H1 (cell line): ENCODE results near the gene CTBP2. TPM values are rescaled to one million over a fixed set of nuclear protein-coding genes. Genes with fewer than 3 reads are reported as not detected.
A peak's percentile ranks its signal among the peaks of the same experiment; 100 is the strongest.

Experiments used
- CTCF ChIA-PET: fragments of 300-600 bp; sonication (Branson Sonifier 250); formaldehyde crosslinking; loops from one replicate; lab custom pipeline; 2021; ENCODE audit not compliant: partially characterized antibody; lab: Charles Lee
- POLR2A ChIA-PET: fragments of 300-600 bp; sonication (Branson Sonifier 250); formaldehyde crosslinking; loops from one replicate; lab custom pipeline; 2021; ENCODE audit warnings: inconsistent platforms; ENCODE audit not compliant: partially characterized antibody; lab: Charles Lee
- DNase-seq, 2 experiments: peaks; one replicate each; pipeline versions ENCODE4 v3.0.0 to v3.0.0-alpha.2; 2010 to 2022; ENCODE audit warnings: low spot score in 2 of 2, low read depth in 1 of 2, mixed read lengths in 1 of 2
- FAIRE-seq: peaks from 2 replicates; lab custom pipeline; 2011; peaks lifted over from hg19 to GRCh38; lab: Jason Lieb, UNC
- H2AFZ ChIP-seq: 2 replicates; pipeline ENCODE4 v1.8.1; 2012; ENCODE audit warnings: low read length, inconsistent platforms
- H2AK5ac ChIP-seq: 2 replicates; pipeline ENCODE4 v1.6.1; 2013; ENCODE audit warnings: low read depth, low read length
- H2BK120ac ChIP-seq: replicated peaks from 2 replicates; pipeline ENCODE3; 2013; ENCODE audit warnings: low read depth, low read length, inconsistent platforms
- H2BK12ac ChIP-seq: 2 replicates; pipeline ENCODE4 v1.6.1; 2013; ENCODE audit warnings: low read depth, low read length
- H2BK15ac ChIP-seq: 2 replicates; pipeline ENCODE4 v1.6.1; 2013; ENCODE audit warnings: low read length
- H2BK20ac ChIP-seq: 2 replicates; pipeline ENCODE4 v1.6.1; 2013; ENCODE audit warnings: low read length
- H2BK5ac ChIP-seq: 2 replicates; pipeline ENCODE4 v1.6.1; 2013; ENCODE audit warnings: low read depth, low read length
- H3K14ac ChIP-seq: 2 replicates; pipeline ENCODE4 v1.6.1; 2013; ENCODE audit warnings: inconsistent platforms; ENCODE audit not compliant: insufficient read length
- H3K18ac ChIP-seq: 2 replicates; pipeline ENCODE4 v1.6.1; 2013; ENCODE audit warnings: low read length; ENCODE audit errors: extremely low read depth
- H3K23ac ChIP-seq: 2 replicates; pipeline ENCODE4 v1.6.1; 2013; ENCODE audit warnings: inconsistent platforms; ENCODE audit not compliant: insufficient read length
- H3K23me2 ChIP-seq: 2 replicates; pipeline ENCODE4 v1.6.1; 2013; ENCODE audit warnings: low read depth, low read length
- H3K27ac ChIP-seq: 2 replicates; pipeline ENCODE4 v1.6.1; 2011; ENCODE audit warnings: low read depth, low read length, inconsistent platforms
- H3K27me3 ChIP-seq, 4 experiments: replicated peaks in 1 of 4; 1 replicate in 1 of 4; 2 replicates in 3 of 4; pipeline versions ENCODE4 v1.6.1 to v1.8.1; 2011 to 2013; ENCODE audit warnings: low read length in 3 of 4, mild to moderate bottlenecking in 3 of 4, inconsistent platforms in 2 of 4, mixed read lengths in 2 of 4, moderate library complexity in 1 of 4; ENCODE audit not compliant: control insufficient read depth in 3 of 4, insufficient read depth in 3 of 4; ENCODE audit errors: extremely low read depth in 1 of 4
- H3K36me3 ChIP-seq, 4 experiments: 2 replicates each; pipeline versions ENCODE4 v1.6.1 to v1.8.1; 2011 to 2013; ENCODE audit warnings: mild to moderate bottlenecking in 4 of 4, low read length in 3 of 4, moderate library complexity in 2 of 4, control low read depth in 1 of 4, inconsistent platforms in 1 of 4; ENCODE audit not compliant: insufficient read depth in 4 of 4, control insufficient read depth in 2 of 4
- H3K4ac ChIP-seq: replicated peaks from 2 replicates; pipeline ENCODE3; 2013; ENCODE audit warnings: low read length, low read depth, mixed read lengths, inconsistent platforms; ENCODE audit not compliant: insufficient read length
- H3K4me1 ChIP-seq, 4 experiments: replicated peaks in 1 of 4; 1 replicate in 1 of 4; 2 replicates in 3 of 4; pipeline versions ENCODE4 v1.6.1 to v1.8.1; 2011 to 2013; ENCODE audit warnings: low read length in 3 of 4, inconsistent platforms in 2 of 4, mixed read lengths in 1 of 4; ENCODE audit not compliant: insufficient read depth in 4 of 4, control insufficient read depth in 3 of 4
- H3K4me2 ChIP-seq, 2 experiments: 2 replicates each; pipeline versions ENCODE4 v1.6.1 to v1.8.1; 2011 to 2013; ENCODE audit warnings: low read depth in 2 of 2, low read length in 2 of 2, control low read depth in 1 of 2, inconsistent platforms in 1 of 2, mild to moderate bottlenecking in 1 of 2; ENCODE audit not compliant: insufficient read depth in 1 of 2
- H3K4me3 ChIP-seq, 4 experiments: fragments of 200-600, 300-600 bp in 1 of 4; sonication (generic), shearing (Covaris generic), sonication (Bioruptor Twin) in 1 of 4; 2 replicates each; pipeline versions ENCODE4 v1.5.1 to v1.8.1; 2011 to 2016; ENCODE audit warnings: low read length in 4 of 4, low read depth in 3 of 4, control low read depth in 2 of 4, inconsistent platforms in 2 of 4, mild to moderate bottlenecking in 2 of 4, mixed read lengths in 1 of 4, moderate library complexity in 1 of 4; ENCODE audit not compliant: insufficient read depth in 2 of 4; ENCODE audit errors: extremely low read depth in 1 of 4
- H3K56ac ChIP-seq: replicated peaks from 2 replicates; pipeline ENCODE3; 2013; ENCODE audit warnings: low read depth, mild to moderate bottlenecking, mixed read lengths, low read length, inconsistent platforms; ENCODE audit not compliant: insufficient read length
- H3K79me1 ChIP-seq: 2 replicates; pipeline ENCODE4 v1.6.1; 2013; ENCODE audit warnings: low read depth, low read length, control low read depth
- H3K79me2 ChIP-seq, 2 experiments: 2 replicates each; pipeline versions ENCODE4 v1.6.1 to v1.8.1; 2012 to 2013; ENCODE audit warnings: low read length in 2 of 2, mild to moderate bottlenecking in 2 of 2, inconsistent platforms in 1 of 2; ENCODE audit not compliant: insufficient read depth in 2 of 2, control insufficient read depth in 1 of 2
- H3K9ac ChIP-seq, 4 experiments: replicated peaks in 1 of 4; 1 replicate in 1 of 4; 2 replicates in 3 of 4; pipeline versions ENCODE4 v1.6.1 to v1.8.1; 2011 to 2013; ENCODE audit warnings: low read depth in 3 of 4, low read length in 3 of 4, control low read depth in 2 of 4, mild to moderate bottlenecking in 2 of 4, moderate library complexity in 2 of 4, inconsistent platforms in 1 of 4; ENCODE audit errors: extremely low read depth in 1 of 4
- H3K9me3 ChIP-seq, 2 experiments: 2 replicates each; pipeline versions ENCODE4 v1.6.1 to v1.8.1; 2012 to 2013; ENCODE audit warnings: mild to moderate bottlenecking in 2 of 2, moderate library complexity in 2 of 2, control low read depth in 1 of 2, inconsistent platforms in 1 of 2, low read depth in 1 of 2, low read length in 1 of 2, mixed read lengths in 1 of 2; ENCODE audit not compliant: insufficient read depth in 2 of 2
- H4K20me1 ChIP-seq, 2 experiments: replicated peaks in 1 of 2; 2 replicates each; pipeline versions ENCODE3 to v1.8.1; 2011 to 2013; ENCODE audit warnings: inconsistent platforms in 2 of 2, low read length in 2 of 2, mild to moderate bottlenecking in 1 of 2; ENCODE audit not compliant: insufficient read depth in 2 of 2, control insufficient read depth in 1 of 2
- H4K5ac ChIP-seq: 2 replicates; pipeline ENCODE4 v1.6.1; 2013; ENCODE audit warnings: low read length, low read depth, mixed read lengths, inconsistent platforms; ENCODE audit not compliant: insufficient read length
- H4K8ac ChIP-seq: 2 replicates; pipeline ENCODE4 v1.8.0; 2013; ENCODE audit warnings: mild to moderate bottlenecking, moderate library complexity, low read length, inconsistent platforms; ENCODE audit not compliant: insufficient read depth; ENCODE audit errors: extremely low read depth
- H4K91ac ChIP-seq: replicated peaks from 2 replicates; pipeline ENCODE3; 2013; ENCODE audit warnings: low read length, mixed read lengths, inconsistent platforms; ENCODE audit not compliant: insufficient read length
- ATF2 ChIP-seq: IDR thresholded peaks from 2 replicates; pipeline ENCODE4 v1.6.1; 2012; ENCODE audit warnings: low read length, inconsistent platforms
- CREB1 ChIP-seq: IDR thresholded peaks from 2 replicates; pipeline ENCODE4 v1.6.1; 2012; ENCODE audit warnings: inconsistent platforms
- CTBP2 ChIP-seq: IDR thresholded peaks from 2 replicates; pipeline ENCODE4 v1.7.0; 2011; ENCODE audit warnings: borderline replicate concordance, mild to moderate bottlenecking, moderate library complexity, mixed read lengths, low read length; ENCODE audit not compliant: insufficient read depth, insufficient read length
- EP300 ChIP-seq, 2 experiments: IDR thresholded peaks; 1 replicate in 1 of 2; 2 replicates in 1 of 2; pipeline ENCODE4 v1.6.1; 2011 to 2012; ENCODE audit warnings: low read depth in 2 of 2, low read length in 2 of 2, mild to moderate bottlenecking in 2 of 2, borderline replicate concordance in 1 of 2, inconsistent platforms in 1 of 2, moderate library complexity in 1 of 2
- HDAC2 ChIP-seq, 2 experiments: fragments of 300-600 bp in 1 of 2; sonication (generic) in 1 of 2; IDR thresholded peaks; 2 replicates each; pipeline ENCODE4 v1.6.1; 2011 to 2012; ENCODE audit warnings: low read depth in 2 of 2, low read length in 2 of 2, mild to moderate bottlenecking in 2 of 2, moderate library complexity in 2 of 2, borderline replicate concordance in 1 of 2, inconsistent platforms in 1 of 2
- POLR2AphosphoS5 ChIP-seq: IDR thresholded peaks from 2 replicates; pipeline ENCODE4 v1.6.1; 2011; ENCODE audit warnings: low read depth, low read length
- SIX5 ChIP-seq: IDR thresholded peaks from 2 replicates; pipeline ENCODE4 v1.6.1; 2011; ENCODE audit warnings: mild to moderate bottlenecking, low read depth, low read length
- SP2 ChIP-seq: IDR thresholded peaks from 2 replicates; pipeline ENCODE4 v1.6.1; 2012; ENCODE audit warnings: mild to moderate bottlenecking, low read length, inconsistent platforms
- TCF12 ChIP-seq: IDR thresholded peaks from 2 replicates; pipeline ENCODE4 v1.6.1; 2011; ENCODE audit warnings: low read depth, mild to moderate bottlenecking, low read length
- WGBS, 2 experiments: shearing (Covaris generic) in 1 of 2; methylation state at CpG; one replicate each; pipeline versions ENCODE4 v1.1.6 to v1.1.7; 2013 to 2015; ENCODE audit warnings: low lambda C conversion rate in 2 of 2, mixed read lengths in 2 of 2, inconsistent platforms in 1 of 2, low coverage in 1 of 2, missing lambda C conversion rate in 1 of 2; ENCODE audit not compliant: insufficient replicate concordance in 2 of 2, insufficient coverage in 1 of 2, insufficient read length in 1 of 2; ENCODE audit errors: extremely low coverage in 1 of 2, missing lambda C conversion rate in 1 of 2; 5-methylcytosine and 5-hydroxymethylcytosine counted together
- polyA plus RNA-seq, 7 experiments: library from polyadenylated mRNA; depleted of rRNA in 3 of 7; stranded (reverse) in 5 of 7; unstranded in 2 of 7; fragments of >200 nt in 5 of 7; fragments of 200-250 nt in 2 of 7; gene quantifications; 1 replicate in 5 of 7; 2 replicates in 1 of 7; 4 replicates in 1 of 7; pipeline versions ENCODE4 v1.2.1 to v1.2.3, GENCODE V29; 2011 to 2013; ENCODE audit warnings: missing spikeins in 2 of 7, mixed read lengths in 2 of 7
- total RNA-seq: library from RNA; stranded (reverse); fragmentation: NEBNext Ultra II Directional; extraction: Animal tissue kit (Norgen Biotek cat#: 25700); gene quantifications from 2 replicates; pipeline ENCODE4 v1.2.1, GENCODE V29; 2021

The CTBP2 gene
- total and polyA plus RNA-seq, 2 of the 8 experiments (the other 6 are each of a cell fraction or from before 2014, with no cell fraction given) = 208 to 221 TPM

GRCh38 chr10:124953421-124953820 is 206.9 kb downstream of the CTBP2 start:
- CTCF ChIA-PET = interaction anchor here (0.6 to 0.9 kb wide), 2 partner anchors 39 to 210 kb away, joined by 3 to 6 read pairs; no protein-coding TSS in a partner anchor
- Histone ChIP-seq H2AFZ (no peak overlapping the region), H3K23me2 (no peaks in the 10 kb centered on the region), H3K4ac (peak overlapping the region; percentile 59), H3K14ac (peak overlapping the region; percentile 77), H2BK20ac (no peak overlapping the region), H2BK5ac (no peak overlapping the region), H3K18ac (no peak overlapping the region), H4K8ac (no peak overlapping the region), H3K79me1 (peaks cover 9% of the 10 kb centered on the region), H3K9ac (no peak overlapping the region), H3K23ac (no peak overlapping the region), H2AK5ac (no peak overlapping the region), H3K4me1 (no peaks in the 10 kb centered on the region), H3K27me3 (no peaks in the 10 kb centered on the region)
- FAIRE-seq (no peak), DNase-seq (no peak)
- POLR2A ChIA-PET = interaction anchor here (0.7 to 2.0 kb wide), 2 partner anchors 9 to 22 kb away, joined by 3 to 4 read pairs; no protein-coding TSS in a partner anchor
- TF ChIP-seq HDAC2 (IDR thresholded peaks at IDR 0.05; ENCODE audit: borderline replicate concordance in 1 of 2, low read depth in 2 of 2, low read length in 2 of 2) (no peak), ATF2 (no peak), SP2 (no peak), POLR2AphosphoS5 (no peak), CREB1 (no peak), TCF12 (no peak), EP300 (IDR thresholded peaks at IDR 0.05; ENCODE audit: borderline replicate concordance in 1 of 2, low read depth in 2 of 2, low read length in 2 of 2) (no peak), CTBP2 (no peak), SIX5 (no peak)
- TF ChIP-seq, all 59 proteins: peak for 0
- Histone ChIP-seq H3K56ac (no peak overlapping the region), H3K4me3 (no peak overlapping the region), H3K27ac (no peak overlapping the region), H2BK12ac (no peak overlapping the region), H3K79me2 (peaks cover 6 to 90% of the 10 kb centered on the region in 2 experiments), H3K9me3 (no peaks in the 10 kb centered on the region), H3K36me3 (no peaks in the 10 kb centered on the region; a peak in 1 of 8 replicates), H4K5ac (no peak overlapping the region), H2BK15ac (no peak overlapping the region), H4K91ac (no peak overlapping the region), H3K4me2 (no peak overlapping the region), H2BK120ac (no peak overlapping the region), H4K20me1 (peaks cover 7 to 9% of the 10 kb centered on the region in 2 experiments)
- WGBS, 2 experiments = 88% methylated on average over 3 of the region's 3 CpGs; no CpG with 5 or more reads in 1 of the 2 experiments
